Muscle of back (tissue), 11 donors: ENCODE results near the gene TNFRSF1B. TPM values are rescaled to one million over a fixed set of nuclear protein-coding genes. Genes with fewer than 3 reads are reported as not detected.

Experiments
- DNase-seq, 3 donors: peaks; one replicate each; pipeline versions ENCODE4 v3.0.0 to v3.0.0-alpha.2; 2013
- polyA plus RNA-seq, 10 donors: library from polyadenylated mRNA; unstranded; fragments of 120-200 nt; gene quantifications; one replicate each; pipeline ENCODE4 v1.2.1, GENCODE V29; 2013; ENCODE audit not compliant: insufficient read length in 10 of 10

The TNFRSF1B gene
- polyA plus RNA-seq, 10 donors, result 10.5 to 18.2 (median 12.4) TPM

GRCh38 chr1:12189328-12189682 lies 22.5 kb downstream of the TNFRSF1B start:
- DNase-seq, result no peak

DNA sequence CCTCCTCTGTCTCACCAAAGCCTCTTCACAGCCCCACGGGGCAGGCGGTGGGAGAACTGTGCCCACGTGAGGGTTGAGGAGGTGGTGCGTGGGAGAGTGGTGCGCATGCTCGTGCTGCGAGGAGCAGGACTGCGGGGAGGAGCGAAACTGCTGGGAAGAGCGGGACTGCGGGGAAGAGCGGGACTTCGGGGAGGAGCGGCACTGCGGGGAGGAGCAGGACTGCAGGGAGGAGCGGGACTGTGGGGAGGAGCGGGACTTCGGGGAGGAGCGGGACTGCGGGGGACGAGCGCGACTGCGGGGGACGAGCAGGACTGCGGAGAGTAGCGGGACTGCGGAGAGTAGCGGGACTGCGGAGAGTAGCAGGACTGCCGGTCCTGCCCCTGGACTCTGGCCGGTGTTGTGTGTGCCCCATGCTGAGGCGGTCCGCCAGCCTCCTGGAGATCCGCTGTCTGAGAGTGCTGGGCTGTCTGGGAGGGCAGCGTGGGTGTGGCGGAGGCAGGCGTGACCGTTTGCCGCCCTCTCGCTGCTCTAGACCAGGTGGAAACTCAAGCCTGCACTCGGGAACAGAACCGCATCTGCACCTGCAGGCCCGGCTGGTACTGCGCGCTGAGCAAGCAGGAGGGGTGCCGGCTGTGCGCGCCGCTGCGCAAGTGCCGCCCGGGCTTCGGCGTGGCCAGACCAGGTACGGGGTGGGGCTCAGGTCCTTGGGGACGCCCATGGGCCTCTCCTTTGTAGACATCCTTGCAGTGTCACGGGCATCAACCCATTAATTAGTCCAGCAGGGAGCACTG lies 24.6 kb downstream of the TNFRSF1B start:
- no peak for DNase-seq

GRCh38 chr1:12194666-12195216 lies 27.9 kb downstream of the TNFRSF1B start:
- no peak for DNase-seq

DNA sequence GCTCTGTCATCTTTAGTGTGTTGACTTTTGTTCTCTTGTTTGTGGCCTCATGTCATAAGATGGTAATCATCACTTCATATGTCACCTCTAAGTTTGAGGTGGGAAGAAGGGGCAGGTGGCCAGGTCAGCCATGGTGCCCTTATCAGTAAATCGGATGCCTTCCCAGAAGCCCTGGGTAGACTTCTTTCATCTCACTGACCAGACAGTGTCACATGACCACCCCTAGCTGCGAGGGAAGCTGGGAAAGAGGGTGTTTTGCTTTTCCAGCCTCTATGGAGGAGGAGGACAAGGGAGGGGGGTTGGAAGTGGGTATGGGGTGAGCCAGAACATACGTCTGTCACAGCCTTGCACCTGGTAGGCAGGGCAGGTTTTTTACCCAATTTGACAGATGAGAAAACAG lies 28.6 kb downstream of the TNFRSF1B start:
- no peak for DNase-seq

- no peak for DNase-seq
Observed at GRCh38 chr1:12196641-12197482, 30.1 kb downstream of the TNFRSF1B start.

DNA sequence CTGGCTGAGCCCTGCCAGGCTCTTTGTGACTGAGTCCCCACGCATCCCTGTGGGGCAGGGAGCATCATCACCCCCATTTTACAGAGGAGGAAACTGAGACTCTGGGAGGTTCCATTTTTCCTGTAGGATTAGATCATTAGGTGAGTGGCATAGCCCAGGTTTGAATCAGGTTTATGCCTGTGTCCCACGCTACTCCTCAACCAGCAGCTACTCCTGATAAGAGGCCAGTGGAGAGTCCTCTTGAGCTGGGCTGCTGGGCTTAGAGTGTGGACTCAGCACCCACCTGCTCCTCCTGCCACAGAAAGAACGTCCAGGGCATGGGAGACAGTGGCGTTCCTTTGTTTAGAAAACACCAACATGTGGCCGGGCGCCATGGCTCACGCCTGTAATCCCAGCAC lies 30.7 kb downstream of the TNFRSF1B start:
- no peak for DNase-seq

DNA sequence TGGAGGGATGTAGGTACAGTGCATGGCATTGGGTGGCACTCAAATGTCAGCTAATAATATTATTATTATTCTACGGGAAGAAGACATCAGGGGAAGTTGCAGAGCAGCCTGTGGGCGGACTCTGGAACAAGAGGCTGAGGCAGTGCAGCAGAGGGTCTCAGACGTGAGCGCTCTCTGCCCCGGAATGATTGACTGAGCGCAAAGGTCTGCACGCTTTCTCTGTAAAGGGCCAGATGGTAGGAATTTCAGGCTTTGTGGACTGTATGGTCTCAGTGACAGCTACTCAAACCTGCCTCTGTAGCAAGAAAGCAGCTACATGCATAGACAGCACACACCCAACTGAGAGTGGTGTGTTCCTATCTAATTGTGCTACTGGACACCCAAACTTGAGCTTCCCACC lies 33.4 kb downstream of the TNFRSF1B start:
- no peak for DNase-seq

GRCh38 chr1:12201352-12202189 lies 34.8 kb downstream of the TNFRSF1B start:
- no peak for DNase-seq

GRCh38 chr1:12202190-12202497 lies 35.4 kb downstream of the TNFRSF1B start:
- DNase-seq, result no peak

DNA sequence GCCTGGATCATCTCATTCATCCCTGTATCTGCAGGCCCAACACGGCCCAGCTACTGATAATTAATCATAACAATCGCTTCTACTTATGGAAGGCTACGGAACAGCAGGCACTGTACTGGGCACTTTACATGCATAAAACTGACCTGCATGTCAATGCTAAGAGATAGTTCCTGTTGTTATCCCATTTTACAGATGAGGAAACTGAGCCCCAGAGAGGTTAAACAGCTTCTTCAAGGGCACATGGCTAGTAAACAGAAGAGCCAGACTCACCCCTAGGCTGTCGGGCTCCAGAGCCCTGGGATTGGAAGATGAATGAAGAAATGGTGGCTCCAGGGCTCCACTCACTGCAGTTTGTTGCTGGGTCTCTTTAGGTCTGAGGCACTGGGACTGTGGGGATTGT lies 35.8 kb downstream of the TNFRSF1B start:
- no peak for DNase-seq

DNA sequence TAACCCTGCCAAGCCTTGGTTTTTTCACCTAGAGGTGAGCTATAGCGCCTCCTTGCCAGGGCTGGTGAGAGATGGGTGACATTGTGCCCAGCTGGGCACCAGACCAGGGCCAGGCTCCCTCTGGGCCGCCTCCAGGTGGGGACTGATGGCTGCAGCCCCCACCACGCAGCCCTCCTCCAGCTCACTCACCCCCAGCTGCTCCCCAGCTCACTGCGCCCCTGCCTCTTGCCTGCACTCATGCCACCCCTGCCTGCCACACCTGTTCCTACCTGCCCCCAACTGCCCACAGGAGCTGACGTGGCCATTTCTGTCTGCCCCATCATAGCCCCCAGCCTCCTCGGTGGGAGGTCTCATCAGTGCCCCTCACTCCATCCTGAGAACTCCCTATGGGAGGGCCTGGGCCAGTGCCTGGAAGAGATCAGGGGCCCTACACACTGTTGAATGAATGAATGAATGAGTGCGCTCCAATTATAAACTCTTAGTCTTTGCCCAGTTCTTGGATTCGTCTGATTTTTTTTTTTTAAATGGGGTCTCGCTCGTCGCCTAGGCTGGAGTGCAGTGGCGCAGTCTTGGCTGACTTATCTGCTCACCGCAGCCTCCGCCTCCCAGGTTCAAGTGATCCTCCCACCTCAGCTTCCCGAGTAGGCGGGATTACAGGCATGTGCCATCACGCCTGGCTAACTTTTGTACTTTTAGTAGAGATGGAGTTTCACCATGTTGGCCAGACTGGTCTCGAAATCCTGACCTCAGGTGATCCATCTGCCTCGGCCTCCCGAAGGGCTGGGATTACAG lies 36.6 kb downstream of the TNFRSF1B start:
- no peak for DNase-seq

GRCh38 chr1:12204140-12204539 lies 37.3 kb downstream of the TNFRSF1B start:
- DNase-seq, result no peak

DNA sequence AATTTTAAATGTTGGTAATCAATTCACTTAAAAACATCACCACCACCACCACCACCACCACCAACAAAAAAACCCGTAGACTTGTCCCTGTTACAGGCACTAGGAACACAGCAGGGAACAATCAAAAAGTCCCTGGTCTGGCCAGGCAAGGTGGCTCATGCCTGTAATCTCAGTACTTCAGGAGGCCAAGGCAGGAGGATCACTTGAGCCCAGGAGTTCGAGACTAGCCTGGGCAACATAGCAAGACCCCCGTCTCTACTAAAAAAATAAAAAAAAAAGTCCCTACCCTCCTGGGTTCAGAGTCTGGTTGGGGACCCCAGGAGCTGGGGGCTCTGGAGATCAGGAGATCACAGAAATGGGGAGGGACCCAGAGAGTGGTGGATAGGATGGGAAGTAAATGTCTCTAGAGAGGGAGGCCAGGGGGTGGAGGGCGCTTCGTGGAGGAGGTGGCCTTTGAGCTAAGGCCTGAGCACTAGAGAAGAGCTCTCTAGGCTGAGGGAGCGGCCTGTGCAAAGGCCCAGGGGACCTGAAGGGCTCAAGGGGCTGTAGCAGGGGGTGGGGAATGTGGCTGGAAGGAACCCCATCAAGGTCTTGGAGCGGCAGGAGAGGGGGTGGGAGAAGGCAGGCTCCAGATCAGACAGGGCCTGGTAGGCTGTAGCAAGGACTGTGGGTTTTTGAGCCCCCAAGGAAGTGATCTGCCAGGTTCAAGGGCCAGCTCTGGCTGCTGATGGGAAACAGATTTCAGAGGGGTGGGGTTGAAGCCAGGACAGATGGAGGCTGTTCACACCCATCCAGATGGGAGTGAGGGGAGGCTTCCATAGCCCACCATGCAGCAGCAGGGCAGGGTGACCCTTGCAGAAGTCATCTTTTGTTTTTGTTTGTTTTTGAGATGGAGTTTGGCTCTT lies 38.2 kb downstream of the TNFRSF1B start:
- DNase-seq, result no peak

GRCh38 chr1:12206238-12206637 lies 39.4 kb downstream of the TNFRSF1B start:
- DNase-seq, result no peak

- no peak for DNase-seq
Observed at GRCh38 chr1:12206792-12207424, 40.1 kb downstream of the TNFRSF1B start.

DNA sequence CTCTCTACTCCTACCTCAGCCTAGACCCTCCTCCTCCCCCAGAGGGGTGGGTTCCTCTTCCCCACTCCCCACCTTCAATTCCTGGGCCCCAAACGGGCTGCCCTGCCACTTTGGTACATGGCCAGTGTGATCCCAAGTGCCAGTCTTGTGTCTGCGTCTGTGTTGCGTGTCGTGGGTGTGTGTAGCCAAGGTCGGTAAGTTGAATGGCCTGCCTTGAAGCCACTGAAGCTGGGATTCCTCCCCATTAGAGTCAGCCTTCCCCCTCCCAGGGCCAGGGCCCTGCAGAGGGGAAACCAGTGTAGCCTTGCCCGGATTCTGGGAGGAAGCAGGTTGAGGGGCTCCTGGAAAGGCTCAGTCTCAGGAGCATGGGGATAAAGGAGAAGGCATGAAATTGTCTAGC lies 41.5 kb downstream of the TNFRSF1B start:
- no peak for DNase-seq

DNA sequence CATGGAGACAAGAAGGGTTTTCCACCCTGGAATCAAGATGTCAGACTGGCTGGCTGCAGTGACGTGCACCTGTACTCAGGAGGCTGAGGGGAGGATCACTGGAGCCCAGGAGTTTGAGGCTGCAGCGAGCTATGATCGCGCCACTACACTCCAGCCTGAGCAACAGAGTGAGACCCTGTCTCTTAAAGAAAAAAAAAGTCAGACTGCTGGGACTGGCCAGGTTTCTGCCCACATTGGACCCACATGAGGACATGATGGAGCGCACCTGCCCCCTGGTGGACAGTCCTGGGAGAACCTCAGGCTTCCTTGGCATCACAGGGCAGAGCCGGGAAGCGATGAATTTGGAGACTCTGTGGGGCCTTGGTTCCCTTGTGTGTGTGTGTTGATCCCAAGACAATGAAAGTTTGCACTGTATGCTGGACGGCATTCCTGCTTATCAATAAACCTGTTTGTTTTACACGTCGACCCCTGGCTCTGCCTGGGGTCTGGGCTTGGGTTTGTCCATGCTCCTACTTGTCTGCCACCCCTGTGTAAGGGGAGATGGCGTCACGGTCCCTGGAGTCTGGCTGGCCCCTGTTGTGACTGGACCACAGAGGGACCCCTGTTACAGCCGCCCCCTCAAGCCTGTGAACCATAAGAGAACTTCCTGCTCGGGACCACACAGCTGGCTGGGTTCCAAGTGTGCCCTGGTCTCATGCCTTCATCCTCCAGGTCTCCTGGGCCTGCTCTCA lies 42.1 kb downstream of the TNFRSF1B start:
- DNase-seq, result peak; percentile 69 to 87 (median 85)

DNA sequence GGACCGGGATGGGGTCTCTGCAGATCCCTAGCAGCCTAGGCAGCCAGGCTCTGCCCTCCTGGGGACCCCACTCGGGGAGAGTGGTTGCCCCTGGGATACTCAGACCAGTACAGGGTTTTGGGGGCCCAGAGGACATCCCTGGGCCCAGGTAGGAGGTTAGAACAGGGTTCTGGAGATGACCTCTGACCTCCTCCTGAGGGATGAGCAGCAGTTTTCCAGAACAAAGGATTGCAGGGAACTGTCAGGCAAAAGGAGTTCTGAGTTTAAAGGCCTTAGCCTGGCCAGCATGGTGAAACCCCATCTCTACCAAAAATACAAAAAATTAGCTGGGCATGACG lies 42.7 kb downstream of the TNFRSF1B start:
- no peak for DNase-seq
